HepG2 (cell line): Measurements from ENCODE around the gene SHOX.

Experiments
- BHLHE40 ChIP-seq: IDR thresholded peaks from 2 replicates; pipeline ENCODE4 v1.6.1; 2011; ENCODE audit warnings: low read length, improper control_type of control experiment
- CTCF ChIP-seq: sonication (generic); formaldehyde crosslinking; IDR thresholded peaks from 2 replicates; pipeline ENCODE4 v1.5.0; 2020; ENCODE audit warnings: mild to moderate bottlenecking, missing genetic modification reagents, moderate library complexity
- EZH2 ChIP-seq: conservative IDR thresholded peaks from 2 replicates; pipeline ENCODE4 v1.6.1; 2012; ENCODE audit warnings: mild to moderate bottlenecking, low read depth, low read length, moderate library complexity
- PCBP1 ChIP-seq: fragments of 200-400 bp; formaldehyde crosslinking; IDR thresholded peaks from 2 replicates; pipeline ENCODE4 v1.6.1; 2017; ENCODE audit warnings: mild to moderate bottlenecking, low read depth, low read length, borderline replicate concordance
- SP2 ChIP-seq: sonication (generic); formaldehyde crosslinking; IDR thresholded peaks from 2 replicates; pipeline ENCODE4 v1.5.1; 2020; ENCODE audit warnings: mild to moderate bottlenecking, missing genetic modification reagents
- ZBTB33 ChIP-seq: sonication (generic); formaldehyde crosslinking; IDR thresholded peaks from 2 replicates; pipeline ENCODE4 v1.4.0; 2020; ENCODE audit warnings: missing genetic modification reagents
- ZNF639 ChIP-seq: conservative IDR thresholded peaks from 2 replicates; pipeline ENCODE4 v1.6.1; 2018; ENCODE audit warnings: missing genetic modification reagents

- TF ChIP-seq CTCF (no peak), PCBP1 (no peak), EZH2 (no peak), SP2 (CRISPR knock-in tag) (no peak), ZBTB33 (CRISPR knock-in tag) (no peak), BHLHE40 (no peak), ZNF639 (CRISPR knock-in tag) (no peak)
These were observed 59.4 kb downstream of the SHOX start for GRCh38 chrX:689983-690382.
